B cell (primary cell): Measurements from ENCODE around the gene ZBTB21.

Source experiments
- CTCF ChIP-seq: fragments of 200-600 bp; IDR thresholded peaks from one replicate; pipeline ENCODE4 v1.8.0; 2022; ENCODE audit warnings: antibody characterized with exemption, mild to moderate bottlenecking
- EZH2 ChIP-seq: IDR thresholded peaks from 2 replicates; pipeline ENCODE4 v1.6.1; 2012; ENCODE audit warnings: borderline replicate concordance, low read depth, mild to moderate bottlenecking, moderate library complexity, low read length; ENCODE audit not compliant: insufficient read depth, poor library complexity, severe bottlenecking

GRCh38 chr21:41956926-41957729 lies 53.0 kb downstream of the ZBTB21 start:
- TF ChIP-seq CTCF (no peak), EZH2 (no peak)
